Measurements from ENCODE around the gene TPM4. TPM values are rescaled to one million over a fixed set of nuclear protein-coding genes. Genes with fewer than 3 reads are reported as not detected.

Gene TPM4
- total RNA-seq, 1 donor from 2014 or later, result 619 TPM

DNA sequence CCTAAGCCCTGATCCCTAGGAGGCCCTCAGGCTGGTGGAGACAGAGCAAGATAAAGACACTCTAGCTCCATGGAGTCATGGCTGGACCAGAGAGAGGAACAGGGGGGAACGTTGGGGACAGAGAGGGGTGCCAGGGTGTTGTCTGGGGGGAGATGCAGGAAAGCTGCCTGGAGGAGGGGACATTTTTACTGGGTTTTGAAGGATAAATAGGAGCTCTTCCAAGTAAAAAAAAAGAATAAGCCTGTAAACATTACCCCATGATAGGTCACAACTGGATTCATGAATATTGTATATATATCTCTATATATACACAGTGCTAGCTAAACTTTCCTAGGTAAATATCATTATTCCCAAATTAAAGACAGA is 67.9 kb downstream of the TPM4 start:
- intact Hi-C loops (cut with DNase I), result no loop called here
- no peaks in the 10 kb centered on the region for H3K9me3 ChIP-seq
- DNase-seq (ENCODE audit: low spot score in 2 of 2), result no peak
- TF ChIP-seq, protein P1, sequence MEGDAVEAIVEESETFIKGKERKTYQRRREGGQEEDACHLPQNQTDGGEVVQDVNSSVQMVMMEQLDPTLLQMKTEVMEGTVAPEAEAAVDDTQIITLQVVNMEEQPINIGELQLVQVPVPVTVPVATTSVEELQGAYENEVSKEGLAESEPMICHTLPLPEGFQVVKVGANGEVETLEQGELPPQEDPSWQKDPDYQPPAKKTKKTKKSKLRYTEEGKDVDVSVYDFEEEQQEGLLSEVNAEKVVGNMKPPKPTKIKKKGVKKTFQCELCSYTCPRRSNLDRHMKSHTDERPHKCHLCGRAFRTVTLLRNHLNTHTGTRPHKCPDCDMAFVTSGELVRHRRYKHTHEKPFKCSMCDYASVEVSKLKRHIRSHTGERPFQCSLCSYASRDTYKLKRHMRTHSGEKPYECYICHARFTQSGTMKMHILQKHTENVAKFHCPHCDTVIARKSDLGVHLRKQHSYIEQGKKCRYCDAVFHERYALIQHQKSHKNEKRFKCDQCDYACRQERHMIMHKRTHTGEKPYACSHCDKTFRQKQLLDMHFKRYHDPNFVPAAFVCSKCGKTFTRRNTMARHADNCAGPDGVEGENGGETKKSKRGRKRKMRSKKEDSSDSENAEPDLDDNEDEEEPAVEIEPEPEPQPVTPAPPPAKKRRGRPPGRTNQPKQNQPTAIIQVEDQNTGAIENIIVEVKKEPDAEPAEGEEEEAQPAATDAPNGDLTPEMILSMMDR (IDR thresholded peaks at IDR 0.05), result no peak
- no peaks in the 10 kb centered on the region for H3K27me3 ChIP-seq
- H3K4me1 ChIP-seq, result no peaks in the 10 kb centered on the region
- no peak overlapping the region for H3K27ac ChIP-seq
- H3K36me3 ChIP-seq, result no peaks in the 10 kb centered on the region
- no peak overlapping the region for H3K4me3 ChIP-seq

DNA sequence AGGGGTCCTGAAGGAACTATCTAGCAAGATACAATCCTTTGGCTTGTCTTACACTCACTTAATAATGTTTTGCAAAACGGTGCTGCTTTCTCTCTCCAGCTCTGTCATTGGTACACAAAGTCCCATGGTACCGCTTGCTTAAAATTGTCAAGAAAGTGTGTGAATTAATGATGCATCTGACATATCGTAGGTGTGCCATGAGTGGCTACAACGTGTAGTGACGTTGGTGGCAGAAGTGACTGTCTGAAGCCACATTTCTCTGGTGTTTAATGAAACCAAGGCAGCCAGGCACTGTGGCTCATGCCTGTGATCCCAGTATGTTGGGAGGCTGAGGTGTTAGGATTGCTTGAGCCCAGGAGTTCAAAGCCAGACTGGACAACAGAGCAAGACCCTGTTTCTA is 69.8 kb downstream of the TPM4 start:
- Histone ChIP-seq H3K4me3 (no peak overlapping the region), H3K4me1 (no peaks in the 10 kb centered on the region), H3K27ac (no peak overlapping the region), H3K9me3 (no peaks in the 10 kb centered on the region), H3K36me3 (no peaks in the 10 kb centered on the region), H3K27me3 (no peaks in the 10 kb centered on the region)
- intact Hi-C loops (cut with DNase I), result no loop called here
- no peak for DNase-seq (ENCODE audit: low spot score in 2 of 2)
- TF ChIP-seq, protein P1 (IDR thresholded peaks at IDR 0.05), result no peak

DNA sequence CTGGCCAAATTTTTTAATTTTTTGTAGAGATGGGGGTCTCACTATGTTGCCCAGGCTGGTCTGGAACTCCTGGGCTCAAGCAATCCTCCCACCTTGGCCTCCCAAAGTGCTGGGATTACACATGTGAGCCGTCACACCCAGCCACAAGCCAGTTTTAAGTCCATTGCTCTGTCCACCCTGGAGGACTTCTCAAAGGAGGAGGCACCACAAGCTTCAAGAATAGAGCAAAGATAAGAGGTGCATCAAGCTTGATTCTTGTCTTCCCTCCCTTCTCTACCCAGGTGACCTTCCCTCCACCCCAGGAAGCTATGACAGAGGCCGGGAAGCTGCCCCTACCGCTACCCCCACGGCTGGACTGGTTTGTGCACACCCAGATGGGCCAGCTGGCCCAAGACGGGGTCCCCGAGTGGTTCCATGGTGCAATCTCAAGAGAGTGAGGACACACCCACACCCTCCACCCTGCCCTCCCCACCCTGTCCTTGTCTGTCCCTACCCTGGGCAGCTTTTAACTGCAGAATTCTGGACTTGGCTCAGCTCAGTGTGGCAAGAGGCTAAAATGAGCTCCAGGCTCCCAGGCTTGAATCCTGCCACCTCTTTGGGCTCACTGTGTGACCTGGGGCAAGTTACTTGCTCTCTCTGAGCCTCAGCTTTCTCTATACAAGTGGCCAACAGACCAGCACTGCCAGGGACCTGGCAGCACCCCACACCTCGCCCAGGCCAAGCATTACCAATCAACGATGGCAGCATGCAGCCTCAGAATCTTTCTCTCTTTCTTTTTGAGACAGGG is 72.3 kb downstream of the TPM4 start:
- intact Hi-C loops (cut with DNase I), result no loop called here
- no peak overlapping the region for H3K4me3 ChIP-seq
- no peaks in the 10 kb centered on the region for H3K36me3 ChIP-seq
- H3K9me3 ChIP-seq, result no peaks in the 10 kb centered on the region
- no peak overlapping the region for H3K27ac ChIP-seq
- no peaks in the 10 kb centered on the region for H3K27me3 ChIP-seq
- TF ChIP-seq, protein P1 (IDR thresholded peaks at IDR 0.05), result no peak
- H3K4me1 ChIP-seq, result no peaks in the 10 kb centered on the region
- DNase-seq (ENCODE audit: low spot score in 2 of 2), result no peak

Other genes with a start within 250 kb of the TPM4 start
- gene CYP4F2, start 178.4 kb upstream of the TPM4 start, total RNA-seq, result 83.0 TPM
- 0.75 TPM for gene CYP4F11, start 142.0 kb upstream of the TPM4 start, total RNA-seq
- gene OR10H4, start 127.5 kb upstream of the TPM4 start, total RNA-seq, result not detected
- 35.1 TPM for gene RAB8A, start 35.4 kb downstream of the TPM4 start, total RNA-seq
- not detected for gene HSH2D, start 67.2 kb downstream of the TPM4 start, total RNA-seq
- not detected for gene CIB3, start 97.0 kb downstream of the TPM4 start, total RNA-seq
- 74.4 TPM for gene FAM32A, start 108.9 kb downstream of the TPM4 start, total RNA-seq
- gene AP1M1, start 121.4 kb downstream of the TPM4 start, total RNA-seq, result 162 TPM
- gene KLF2, start 248.3 kb downstream of the TPM4 start, total RNA-seq, result 281 TPM